Measurements from ENCODE around the gene ZNF354C. TPM values are rescaled to one million over a fixed set of nuclear protein-coding genes. Genes with fewer than 3 reads are reported as not detected.

ZNF354C gene
- total RNA-seq, 1 experiment from 2014 or later, result not detected

DNA sequence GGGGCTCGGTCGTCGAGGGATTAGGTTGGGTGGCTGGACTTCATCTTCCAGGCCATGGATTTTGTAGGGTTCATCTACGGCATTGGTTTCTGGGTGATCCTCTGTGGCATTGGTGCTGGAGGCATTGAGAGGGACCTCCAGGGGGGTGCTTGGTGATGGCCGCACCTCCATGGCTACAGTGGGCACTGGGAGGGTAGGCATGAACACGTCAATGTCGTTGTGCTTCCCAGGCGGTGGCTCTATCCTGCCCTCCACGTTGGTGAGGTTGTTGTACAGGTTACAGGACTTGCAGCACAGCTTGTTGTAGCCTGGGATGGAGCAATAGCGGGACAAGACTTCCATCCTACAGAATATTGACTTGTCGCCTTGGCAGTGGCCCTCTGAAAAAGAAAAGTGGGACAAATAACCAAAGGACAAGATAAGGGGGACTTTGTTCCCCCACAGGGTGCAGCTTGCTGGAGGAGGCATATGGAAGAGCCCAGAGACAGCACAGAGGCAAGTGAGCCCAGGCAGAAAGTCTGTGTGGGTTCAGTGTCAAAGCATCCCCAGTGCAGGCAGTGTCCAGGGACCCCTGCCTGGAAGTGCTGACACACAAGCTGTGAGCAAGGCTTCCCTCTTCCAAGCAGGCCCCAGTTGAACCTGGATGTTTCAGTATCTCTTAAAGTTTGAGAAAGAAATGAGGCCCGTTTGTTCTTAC lies 53.9 kb downstream of the ZNF354C start:
- DNase-seq (ENCODE audit: low spot score), result no peak

DNA sequence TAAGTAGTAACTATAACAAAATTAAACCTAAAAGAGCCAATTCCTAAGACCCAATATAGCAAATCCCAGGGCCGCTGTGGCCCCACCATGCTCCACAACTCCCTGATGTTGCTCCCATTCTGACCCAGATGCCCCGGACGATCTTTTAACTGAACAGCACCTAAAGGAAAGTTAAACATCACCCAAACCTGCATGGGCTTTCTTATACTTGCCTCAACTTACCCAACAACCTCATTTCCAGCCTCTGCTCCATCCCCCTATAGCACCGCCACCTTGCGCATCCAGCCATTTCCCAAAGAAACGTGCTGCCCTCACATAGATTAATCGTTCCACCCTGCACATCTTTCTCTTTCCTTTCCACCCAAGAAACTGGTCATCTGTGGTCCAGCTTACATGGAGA lies 54.6 kb downstream of the ZNF354C start:
- no peak for DNase-seq (ENCODE audit: low spot score)

DNA sequence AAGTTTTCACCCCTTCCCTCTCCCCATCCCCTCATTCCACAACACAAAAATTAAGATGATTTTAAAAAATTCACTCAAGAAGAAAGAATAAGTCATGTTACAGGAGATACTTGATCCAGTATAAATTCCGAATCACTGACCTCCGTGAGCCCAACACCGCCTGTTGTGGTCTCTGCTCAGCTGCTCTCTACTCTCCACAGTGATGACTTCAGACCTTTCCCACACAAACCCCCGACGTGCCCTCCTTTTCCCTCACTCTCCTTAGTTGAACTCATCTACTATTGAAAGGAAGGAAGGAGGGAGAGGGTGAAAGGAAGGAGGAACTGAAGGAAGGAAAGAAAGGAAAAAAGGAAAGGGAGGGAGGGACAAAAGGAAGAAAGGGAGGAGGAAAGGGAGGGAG lies 55.1 kb downstream of the ZNF354C start:
- DNase-seq (ENCODE audit: low spot score), result no peak

DNA sequence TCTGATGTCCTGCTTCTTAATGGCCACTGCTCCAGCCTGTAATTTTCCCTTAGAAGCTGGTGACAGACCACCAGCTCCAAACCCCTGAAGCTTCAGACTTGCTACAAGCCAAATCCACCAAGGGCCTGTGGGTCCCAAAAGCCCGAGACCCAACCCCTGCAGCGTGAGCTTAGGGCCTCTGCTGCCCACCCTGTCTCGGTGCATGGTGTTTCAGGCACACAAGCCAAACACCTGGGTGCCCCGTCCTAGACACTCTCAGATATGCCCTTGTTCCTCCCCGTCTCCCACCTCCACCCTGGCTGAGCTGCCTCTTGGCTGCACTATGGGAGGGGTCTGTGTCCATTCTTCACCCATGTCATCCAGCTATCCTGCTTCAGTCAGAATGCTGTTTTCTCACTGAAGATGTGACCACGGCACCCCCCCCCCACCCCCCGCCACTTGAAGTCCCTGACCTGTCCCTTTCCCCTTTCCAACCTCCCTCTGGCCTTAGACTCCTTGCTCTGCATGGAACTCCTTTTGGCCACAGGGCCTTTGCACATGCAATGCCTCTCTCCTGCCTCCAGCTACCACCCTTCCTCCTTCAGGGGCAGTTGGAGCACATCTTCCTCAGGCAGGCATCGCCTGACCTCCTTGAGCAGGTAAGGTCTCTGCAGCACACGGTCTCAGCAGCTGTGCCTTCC lies 55.8 kb downstream of the ZNF354C start:
- no peak for DNase-seq (ENCODE audit: low spot score)

DNA sequence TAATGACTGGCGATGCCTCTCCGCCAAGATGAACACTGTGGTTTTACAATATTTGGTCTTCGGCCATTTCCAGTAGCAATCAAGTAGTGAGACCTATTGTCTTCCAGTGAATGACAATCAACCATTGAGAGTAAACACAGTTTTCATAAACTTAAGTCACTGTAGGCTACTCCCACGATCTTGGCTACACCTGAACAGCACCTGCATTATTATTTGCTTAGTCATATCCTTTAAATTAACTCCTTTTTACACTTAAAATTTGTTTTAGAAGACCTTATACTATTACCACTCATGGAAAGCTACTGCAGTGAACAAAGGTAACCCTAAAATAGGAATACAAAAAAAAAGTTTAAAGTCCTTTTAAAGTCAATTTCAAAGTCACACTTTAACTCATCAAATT lies 58.2 kb downstream of the ZNF354C start:
- no peak for DNase-seq (ENCODE audit: low spot score)

DNA sequence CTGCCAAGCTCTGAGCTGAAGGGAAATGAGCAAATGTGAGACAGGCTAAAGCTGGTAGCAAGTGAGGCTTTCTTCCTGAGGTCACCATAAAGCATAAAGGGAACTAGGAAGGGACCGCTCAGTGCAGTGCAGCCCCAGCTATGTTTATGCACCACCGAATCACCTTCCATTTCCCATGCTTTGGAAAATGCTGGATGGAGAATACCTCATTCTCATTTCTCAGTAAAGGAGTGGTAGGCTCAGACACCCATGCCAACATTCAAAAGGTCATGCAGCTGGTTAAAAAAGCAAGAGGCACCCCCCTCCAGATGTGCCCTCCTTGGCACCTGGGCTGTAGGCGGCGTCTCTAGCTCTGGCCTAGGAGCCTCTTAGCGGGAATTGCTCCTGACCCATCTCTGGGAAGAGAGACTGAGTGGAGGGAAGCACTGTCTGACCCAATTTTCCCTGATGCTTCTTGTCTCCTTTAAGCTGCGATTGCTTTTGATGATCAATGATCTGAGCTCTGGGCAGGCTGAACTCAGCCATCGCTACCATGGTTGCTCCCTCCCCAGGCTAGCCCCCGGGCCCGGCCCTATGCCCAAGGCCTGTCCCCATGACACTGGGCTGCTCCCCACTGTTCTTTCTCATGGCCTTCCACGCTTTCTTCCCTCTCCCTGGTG lies 58.7 kb downstream of the ZNF354C start:
- DNase-seq (ENCODE audit: low spot score), result no peak

DNA sequence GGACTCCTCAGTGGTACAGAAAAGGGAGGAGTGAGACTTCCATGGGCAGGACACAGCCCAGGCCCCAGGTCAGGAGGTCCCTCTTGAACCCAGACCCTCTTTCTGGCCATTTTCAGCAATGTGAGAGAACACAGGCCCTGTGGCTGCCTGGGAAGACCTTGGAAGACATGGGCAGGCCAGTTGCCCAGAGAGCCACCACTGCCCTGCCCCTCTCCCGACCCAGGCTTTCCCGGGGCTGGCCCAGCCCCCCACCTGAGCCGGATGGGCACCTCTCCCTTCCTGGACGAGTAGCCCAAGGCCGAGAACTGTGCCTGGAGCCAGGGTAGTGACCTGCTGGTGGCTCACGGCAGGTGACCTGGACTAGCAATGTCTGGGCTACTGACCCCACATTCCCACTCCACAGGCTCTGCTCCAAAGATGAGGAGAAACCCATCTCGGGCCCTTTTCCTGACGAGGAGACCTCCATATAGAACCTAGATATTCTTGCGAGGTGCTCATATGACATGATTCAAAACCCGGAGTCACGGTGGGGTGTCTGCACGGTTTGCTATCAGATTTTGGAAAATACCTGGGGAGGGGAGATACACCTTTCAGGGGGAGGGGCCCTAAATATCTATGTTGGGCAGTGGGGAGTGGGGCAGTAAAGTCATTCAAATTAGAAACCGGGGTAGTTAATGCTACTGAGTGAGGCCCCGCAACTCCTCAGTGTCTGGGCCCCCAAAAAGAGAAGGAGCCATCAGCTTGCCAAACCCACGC lies 59.4 kb downstream of the ZNF354C start:
- no peak for DNase-seq (ENCODE audit: low spot score)

DNA sequence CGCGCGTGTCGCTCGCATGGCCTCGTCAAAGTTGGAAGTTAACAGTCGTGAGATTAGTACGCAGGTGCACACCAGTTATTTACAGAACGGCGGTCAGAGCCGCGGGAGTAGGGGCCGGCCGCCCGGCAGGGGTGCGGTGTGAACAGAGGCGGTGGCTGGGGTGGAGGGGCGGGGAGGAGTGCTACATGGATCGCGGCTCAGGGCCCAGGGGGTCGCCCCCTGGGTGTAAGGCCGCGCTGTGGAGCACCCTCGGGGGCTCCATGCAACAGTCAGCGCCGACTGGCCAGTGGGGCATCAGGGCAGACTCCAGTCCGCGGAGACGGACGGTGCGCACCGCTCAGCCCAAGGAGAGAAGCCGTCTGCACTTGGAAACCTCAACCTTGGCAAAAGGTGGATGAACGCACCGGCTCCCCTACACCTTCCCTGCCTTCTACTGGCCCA lies 60.3 kb downstream of the ZNF354C start:
- DNase-seq (ENCODE audit: low spot score), result no peak

DNA sequence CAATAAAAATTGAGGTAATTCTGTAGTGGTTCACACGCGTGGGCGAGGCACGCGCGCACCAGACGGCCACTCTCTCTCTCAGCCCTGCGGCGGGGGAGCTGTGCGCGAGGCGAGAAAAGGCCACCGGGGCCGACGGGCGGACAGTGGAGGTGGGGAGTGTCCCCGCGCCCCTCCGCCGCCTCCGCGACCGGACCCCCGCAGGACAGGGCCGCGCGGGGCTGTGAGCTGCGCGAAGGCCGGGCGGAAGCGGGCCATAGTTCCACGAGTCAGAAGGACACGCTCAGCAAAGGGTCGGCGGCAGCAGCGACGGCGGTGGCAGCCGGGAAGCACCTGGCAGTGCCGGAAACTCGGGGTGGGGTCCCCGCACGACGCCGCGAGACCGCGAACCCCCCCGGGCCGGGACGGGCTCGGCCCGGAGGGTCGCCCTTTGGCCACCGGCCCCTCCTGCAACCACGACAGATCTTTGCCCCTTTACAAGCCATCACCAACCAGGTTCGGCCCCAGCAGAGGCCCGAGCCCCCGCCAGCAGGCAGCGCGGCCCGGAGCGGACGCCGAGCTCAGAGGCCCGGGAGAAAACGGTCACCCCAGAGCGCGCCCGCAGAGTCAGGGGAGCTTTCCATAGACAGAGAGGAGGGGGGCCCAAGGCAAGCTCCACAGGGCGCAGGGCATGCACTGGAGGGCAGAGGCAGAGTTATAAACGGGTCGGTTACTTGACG lies 60.9 kb downstream of the ZNF354C start:
- no peak for DNase-seq (ENCODE audit: low spot score)

DNA sequence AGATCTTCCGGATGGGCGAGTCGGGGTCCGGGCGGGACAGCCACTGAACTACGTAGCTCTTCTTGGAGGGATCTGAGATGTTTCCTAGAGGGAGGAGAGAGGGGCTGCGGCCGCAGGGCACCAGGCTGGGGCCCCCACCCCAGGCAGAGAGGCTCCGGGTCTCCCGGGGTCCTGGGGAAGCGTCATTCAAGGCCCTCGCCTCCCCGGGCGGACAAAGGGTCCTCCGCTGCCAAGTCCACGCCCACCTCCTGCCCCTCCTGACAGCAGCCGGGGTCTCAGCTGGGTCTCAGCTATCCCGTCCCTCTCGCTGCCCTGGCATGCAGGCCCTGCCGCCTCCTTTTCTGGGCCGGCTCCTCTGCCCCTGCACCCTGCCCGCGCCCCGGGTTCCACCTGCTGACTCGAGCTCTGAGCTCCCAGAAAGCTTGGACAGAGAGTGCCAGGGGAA lies 61.5 kb downstream of the ZNF354C start:
- DNase-seq (ENCODE audit: low spot score), result no peak

DNA sequence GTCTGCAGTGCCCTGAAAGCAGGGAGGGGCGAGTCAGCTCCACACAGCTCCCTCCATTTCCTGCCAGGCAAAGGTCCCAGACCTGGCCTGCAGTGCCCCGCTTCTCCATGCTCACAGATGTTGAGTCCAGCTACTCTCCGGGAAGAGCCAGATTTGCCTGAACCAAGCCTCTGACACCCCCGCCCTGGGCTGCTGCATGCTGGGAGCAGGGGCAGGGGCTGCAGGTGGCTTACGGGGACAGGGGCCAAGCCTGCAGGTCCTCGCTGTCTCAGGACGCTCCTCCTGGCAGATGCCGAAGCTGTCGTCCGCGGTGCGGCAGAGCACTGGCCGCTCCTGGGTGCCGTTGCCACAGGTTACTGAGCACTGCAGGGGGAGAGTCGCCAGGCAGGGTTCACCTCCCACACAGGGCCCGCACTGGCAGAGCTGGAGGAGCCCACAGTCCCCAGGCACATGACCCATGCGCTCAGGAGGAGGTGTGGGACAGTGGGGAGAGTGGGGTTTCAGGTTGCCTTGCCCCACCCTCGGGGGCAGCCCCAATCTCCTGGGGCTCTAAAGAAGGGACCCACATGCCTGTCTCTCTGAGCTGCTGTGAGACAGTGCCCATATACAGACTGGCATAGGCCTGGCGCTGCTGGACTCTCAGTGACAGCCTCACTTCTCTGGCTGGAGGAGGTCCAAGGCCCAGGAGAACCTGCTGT lies 62.4 kb downstream of the ZNF354C start:
- DNase-seq (ENCODE audit: low spot score), result no peak

DNA sequence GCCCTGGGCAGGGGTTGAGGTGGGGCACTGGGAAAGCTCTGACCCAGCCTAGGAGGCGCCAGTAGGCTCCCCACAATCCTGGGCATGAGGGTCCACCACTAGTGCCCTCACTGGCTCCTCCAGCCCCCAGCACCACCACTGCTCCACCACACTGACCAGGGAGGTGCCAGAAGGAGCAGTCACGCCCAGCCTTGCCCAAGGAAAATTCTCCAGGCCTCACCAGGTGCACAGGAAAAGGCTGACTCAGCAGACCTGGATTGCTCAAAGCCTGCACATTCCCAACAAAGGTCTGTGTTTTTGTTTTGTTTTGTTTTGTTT lies 62.9 kb downstream of the ZNF354C start:
- DNase-seq (ENCODE audit: low spot score), result no peak

DNA sequence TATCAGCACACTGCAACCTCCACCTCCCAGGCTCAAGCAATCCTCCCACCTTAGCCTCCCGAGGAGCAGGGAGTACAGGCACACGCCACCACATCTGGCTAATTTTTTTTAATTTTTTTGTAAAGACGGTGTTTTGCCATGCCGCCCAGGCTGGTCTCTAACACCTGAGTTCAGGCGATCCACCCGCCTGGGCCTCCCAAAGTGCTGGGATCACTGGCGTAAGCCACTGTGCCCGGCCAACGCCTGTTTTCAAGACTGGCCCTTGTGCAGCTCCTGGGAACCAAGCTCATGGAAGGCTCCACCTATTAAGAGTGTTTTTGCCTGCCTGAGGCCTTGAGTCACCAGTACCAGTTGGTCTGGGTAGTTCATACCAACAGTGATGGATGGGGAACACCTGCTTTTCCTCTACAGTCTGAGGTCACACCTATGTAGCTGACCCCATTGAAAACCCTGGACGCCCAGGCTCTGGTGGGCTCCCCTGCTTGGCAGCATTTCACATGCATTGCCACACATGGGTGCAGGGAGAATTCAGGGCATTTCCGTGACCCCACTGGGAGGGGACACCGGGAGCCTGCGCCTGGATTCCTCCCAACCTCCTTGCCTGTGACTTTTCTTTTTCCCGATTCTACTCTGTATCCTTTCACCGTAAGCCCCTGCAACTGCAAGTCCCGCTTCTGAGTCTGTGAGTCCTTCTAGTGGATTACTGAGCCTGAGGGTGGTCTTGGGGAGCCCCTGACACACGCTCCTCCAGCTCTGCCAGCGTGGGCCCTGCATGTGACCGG lies 63.5 kb downstream of the ZNF354C start:
- no peak for DNase-seq (ENCODE audit: low spot score)

DNA sequence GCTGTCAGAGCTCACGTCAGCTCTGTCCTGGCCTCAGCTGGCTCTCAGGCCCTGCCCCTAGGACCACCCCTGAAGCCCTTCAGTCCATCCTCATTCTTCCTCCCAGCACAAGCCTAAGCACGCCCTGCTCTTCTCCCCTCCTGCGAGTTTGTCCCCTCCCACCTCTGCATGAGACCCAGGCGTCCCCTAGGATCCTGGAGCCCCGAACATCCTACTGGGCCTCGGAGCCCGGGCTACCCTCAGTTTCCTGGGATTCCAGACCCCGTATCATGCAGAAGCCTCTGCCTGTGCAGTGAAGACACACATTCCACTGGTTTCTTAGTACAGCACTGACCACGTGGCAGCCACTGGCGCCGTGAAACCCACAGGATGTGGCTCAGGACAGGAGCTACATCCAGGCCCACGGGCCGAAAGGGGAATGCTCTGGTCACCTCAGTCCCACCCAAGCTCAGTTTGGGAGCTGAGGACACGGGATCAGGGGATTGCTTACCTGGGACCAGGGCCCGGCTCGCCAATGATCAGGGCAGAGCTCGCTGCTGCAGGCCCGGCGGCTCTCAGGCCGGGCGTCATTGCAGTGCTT lies 64.2 kb downstream of the ZNF354C start:
- no peak for DNase-seq (ENCODE audit: low spot score)

DNA sequence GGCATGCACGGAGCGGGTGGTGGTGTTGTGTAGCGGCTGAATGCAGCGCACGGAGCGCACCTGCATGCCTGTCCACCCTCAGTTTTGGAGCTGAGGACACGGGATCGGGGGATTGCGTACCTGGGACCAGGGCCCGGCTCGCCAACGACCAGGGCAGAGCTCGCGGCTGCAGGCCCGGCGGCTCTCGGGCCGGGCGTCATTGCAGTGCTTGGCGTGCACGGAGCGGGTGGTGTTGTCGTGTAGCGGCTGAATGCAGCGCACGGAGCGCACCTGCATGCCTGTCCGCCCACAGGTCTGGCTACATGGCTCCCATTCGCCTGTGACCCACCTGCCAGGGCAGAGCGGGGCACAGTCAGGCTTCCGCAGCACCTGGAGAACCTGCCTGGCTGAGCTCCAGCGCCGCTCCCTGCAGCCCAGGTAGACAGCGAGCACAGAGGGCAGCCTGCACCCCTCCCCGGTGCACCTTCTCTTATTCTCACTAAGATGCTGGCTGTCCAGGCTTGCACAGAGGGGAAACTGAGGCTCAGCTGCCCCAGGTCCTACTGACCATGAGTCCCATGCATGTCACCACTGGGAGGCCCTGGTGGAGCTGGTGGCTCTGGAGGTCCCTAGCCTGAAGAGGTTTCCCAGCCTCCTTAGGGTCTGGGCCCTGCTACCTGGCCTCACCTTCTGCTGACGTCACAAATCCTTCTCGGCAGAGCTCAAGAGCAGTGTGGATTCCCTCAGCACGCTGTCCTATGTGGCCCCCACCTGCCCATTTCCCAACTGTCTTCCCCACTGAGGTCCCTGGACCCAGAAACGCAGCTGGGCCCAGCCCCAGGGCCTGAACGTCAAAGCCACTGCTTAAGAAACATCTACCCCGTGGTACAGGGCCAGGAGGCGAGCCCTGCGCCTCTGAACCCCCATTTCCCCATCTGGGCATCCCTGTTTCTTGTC lies 64.9 kb downstream of the ZNF354C start:
- DNase-seq (ENCODE audit: low spot score), result no peak

DNA sequence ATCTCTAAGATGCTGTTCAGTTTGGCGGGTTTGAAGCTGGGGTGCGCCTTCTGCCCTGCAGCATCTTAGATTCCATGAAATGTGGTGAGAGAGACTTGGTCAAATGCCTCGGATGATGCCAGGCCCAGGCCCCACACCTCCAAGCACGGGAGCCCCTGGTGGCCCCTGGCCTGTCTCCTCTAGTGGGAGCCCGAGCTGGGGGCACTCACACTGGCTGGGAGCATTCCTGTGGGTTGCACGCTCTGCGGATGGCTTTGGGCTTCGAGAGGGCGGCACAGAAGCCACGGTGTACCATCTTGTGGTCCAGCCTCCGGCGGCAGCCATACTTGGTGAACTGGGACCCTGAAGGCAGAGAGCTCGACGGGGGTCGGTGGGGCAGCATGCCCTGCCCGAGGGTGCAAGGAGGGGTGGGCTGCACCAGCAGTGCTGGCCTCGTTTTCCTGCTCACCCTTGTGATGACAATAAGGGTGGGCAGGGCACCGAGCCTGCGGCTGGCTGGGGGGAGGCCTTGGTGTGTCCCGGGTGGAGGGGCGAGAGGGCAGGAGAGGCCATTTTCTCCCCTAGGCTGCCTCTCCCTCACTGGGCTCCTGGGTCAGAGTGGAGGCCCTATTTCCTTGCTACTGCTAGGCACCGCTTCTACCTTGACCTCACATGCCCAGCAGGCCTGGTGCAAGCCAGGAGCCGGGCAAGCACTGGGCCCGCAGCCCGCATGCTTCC lies 65.8 kb downstream of the ZNF354C start:
- no peak for DNase-seq (ENCODE audit: low spot score)

DNA sequence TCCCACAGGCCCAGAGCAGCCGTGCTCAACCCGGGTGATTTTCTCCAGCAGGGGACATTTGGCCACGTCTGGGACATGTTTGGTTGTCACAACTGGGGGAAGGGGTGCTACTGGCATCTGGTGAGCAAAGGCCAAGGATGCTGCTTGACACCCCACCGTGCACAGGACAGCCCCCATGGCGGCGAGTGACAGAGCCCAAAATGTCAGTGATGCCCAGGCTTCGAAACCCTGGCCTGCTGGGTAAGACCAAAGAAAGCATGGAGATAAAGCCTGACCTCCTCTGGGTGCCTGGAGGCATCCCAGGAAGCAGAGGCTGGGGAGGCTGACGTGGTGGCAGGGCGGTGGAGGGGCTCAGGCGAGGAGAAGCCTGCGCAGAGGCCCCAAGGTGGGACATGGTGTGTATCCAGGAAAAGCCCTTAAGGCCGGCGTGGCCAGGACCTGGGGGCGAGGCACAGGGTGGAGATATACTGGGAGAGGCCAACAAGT lies 66.4 kb downstream of the ZNF354C start:
- no peak for DNase-seq (ENCODE audit: low spot score)

Data from A172 (cell line).